ENCODE results near the gene STK10.
"Not testable (repeated sequence)": the region's sequence is repeated elsewhere in the genome, so short reads cannot be mapped to it uniquely, and the experiment has no call there.

STK10 gene

GRCh38 chr5:172223901-172224873, 36.2 kb upstream of the STK10 start:
- TF ChIP-seq CTCF (conservative IDR thresholded peaks at IDR 0.05; ENCODE audit: low read length), result no peak
- no peak overlapping the region for H3K4me3 ChIP-seq (ENCODE audit: low read length)
- DNase-seq (ENCODE audit: low read depth), result no peak

- no peak overlapping the region for H3K4me3 ChIP-seq (ENCODE audit: low read length)
- TF ChIP-seq CTCF (conservative IDR thresholded peaks at IDR 0.05; ENCODE audit: low read length), result no peak
- DNase-seq (ENCODE audit: low read depth), result no peak
Observed at GRCh38 chr5:172219296-172219695, 31.3 kb upstream of the STK10 start.

GRCh38 chr5:172216345-172216744, 28.3 kb upstream of the STK10 start:
- DNase-seq (ENCODE audit: low read depth), result no peak
- H3K4me3 ChIP-seq (ENCODE audit: low read length), result no peak overlapping the region
- no peak for TF ChIP-seq CTCF (conservative IDR thresholded peaks at IDR 0.05; ENCODE audit: low read length)

GRCh38 chr5:172213126-172213525, 25.1 kb upstream of the STK10 start:
- DNase-seq (ENCODE audit: low read depth), result no peak
- no peak overlapping the region for H3K4me3 ChIP-seq (ENCODE audit: low read length)
- no peak for TF ChIP-seq CTCF (conservative IDR thresholded peaks at IDR 0.05; ENCODE audit: low read length)

GRCh38 chr5:172211676-172212075, 23.7 kb upstream of the STK10 start:
- no peak for TF ChIP-seq CTCF (conservative IDR thresholded peaks at IDR 0.05; ENCODE audit: low read length)
- no peak for DNase-seq (ENCODE audit: low read depth)
- H3K4me3 ChIP-seq (ENCODE audit: low read length), result no peak overlapping the region

GRCh38 chr5:172209714-172210113, 21.7 kb upstream of the STK10 start:
- no peak for TF ChIP-seq CTCF (conservative IDR thresholded peaks at IDR 0.05; ENCODE audit: low read length)
- H3K4me3 ChIP-seq (ENCODE audit: low read length), result no peak overlapping the region
- no peak for DNase-seq (ENCODE audit: low read depth)

- H3K4me3 ChIP-seq (ENCODE audit: low read length), result no peak overlapping the region
- DNase-seq (ENCODE audit: low read depth), result no peak
- no peak for TF ChIP-seq CTCF (conservative IDR thresholded peaks at IDR 0.05; ENCODE audit: low read length)
Observed at GRCh38 chr5:172207511-172207910, 19.5 kb upstream of the STK10 start.

- not testable (repeated sequence) for H3K4me3 ChIP-seq (ENCODE audit: low read length); DNase-seq (ENCODE audit: low read depth)
Observed at GRCh38 chr5:172205984-172206383, 18.0 kb upstream of the STK10 start.

Measured in AG10803 (cell line).